GM11168 (cell line): ENCODE measurements around the gene BRD7.

Source experiments
- in situ Hi-C: fragments of 300-500 bp; cut with MboI; formaldehyde crosslinking; loops from one replicate; pipeline ENCODE4 v1.12.0; 2022; ENCODE audit warnings: low sequenced_read_pairs; ENCODE audit not compliant: unreplicated experiment

Gene BRD7

DNA sequence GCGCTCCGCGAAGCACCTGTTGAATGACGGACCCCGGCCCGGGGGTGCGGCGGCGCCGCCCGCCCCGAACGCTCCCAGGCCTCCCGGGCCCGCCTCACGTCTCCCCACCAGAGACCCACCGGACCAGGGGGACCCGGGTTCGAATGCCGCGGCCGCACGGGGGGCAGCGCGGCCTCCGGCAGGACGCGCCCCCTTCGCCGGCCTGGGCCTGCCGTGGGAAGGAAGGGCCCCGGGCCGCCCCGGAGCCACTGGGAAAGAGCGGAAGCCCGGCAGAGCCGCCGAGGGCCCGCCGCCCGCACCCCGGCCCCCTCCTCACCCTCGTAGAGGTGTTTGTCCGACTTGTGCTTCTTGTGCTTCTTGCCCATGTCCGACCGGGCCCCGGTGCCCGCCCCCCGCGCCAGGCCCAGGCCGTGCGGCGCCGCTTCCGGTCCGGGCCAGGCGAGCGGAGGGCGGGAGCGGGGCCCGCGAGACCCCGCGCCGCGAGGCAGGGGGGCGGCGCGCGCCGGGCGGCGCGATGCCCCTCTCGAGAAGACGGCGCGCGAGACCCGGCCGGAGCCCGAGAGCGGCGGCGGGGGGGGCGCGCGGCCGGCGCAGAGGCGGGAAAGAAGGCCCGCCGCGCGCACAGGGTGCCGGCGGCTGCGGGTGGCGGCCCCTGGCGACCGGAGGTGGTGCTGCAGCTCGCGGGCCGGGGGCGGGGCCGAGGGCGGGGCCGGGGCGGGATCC lies at the start of gene BRD7:
Gene BRD7 (minus strand): TSS at position 579 of the 723 bp plus-strand sequence. CDS start 214 bp downstream, at position 365.
- in situ Hi-C loops, result no loop called here

DNA sequence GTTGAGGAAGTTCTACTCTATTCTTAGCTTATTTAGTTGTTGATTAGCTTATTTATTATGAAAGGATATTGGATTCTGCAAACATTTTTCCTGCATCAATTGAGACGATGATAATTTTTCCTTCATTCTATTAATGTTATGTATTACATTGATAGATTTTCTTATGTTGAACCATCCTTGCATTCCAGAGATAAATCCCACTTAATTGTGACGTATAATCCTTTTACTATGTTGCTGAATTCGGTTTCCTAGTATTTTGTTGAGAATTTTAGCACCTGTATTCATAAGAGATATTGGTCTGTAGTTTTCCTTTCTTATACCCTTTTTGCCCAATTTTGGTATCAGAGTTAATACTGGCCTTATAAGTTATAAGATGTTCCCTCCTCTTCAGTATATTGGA lies 47.6 kb upstream of the BRD7 start:
- in situ Hi-C loops, result no loop called here

DNA sequence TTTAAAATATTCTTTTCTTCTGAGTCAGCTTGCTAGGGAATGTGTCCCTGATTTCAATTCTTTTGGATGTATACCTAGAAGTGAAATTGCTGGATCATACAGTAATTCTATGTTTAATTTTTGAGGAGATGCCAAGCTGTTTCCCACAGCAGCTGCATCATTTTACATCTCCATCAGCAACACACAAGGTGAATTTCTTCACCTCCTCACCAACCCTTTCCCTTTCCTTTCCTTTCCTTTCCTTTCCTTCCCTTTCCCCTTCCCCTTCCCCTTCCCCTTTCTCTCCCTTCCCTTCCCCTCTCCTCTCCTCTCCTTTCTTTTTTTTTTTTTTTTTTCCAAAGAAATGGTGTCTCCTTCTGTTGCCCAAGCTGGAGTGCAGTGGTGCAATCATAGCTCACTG lies 45.4 kb upstream of the BRD7 start:
- in situ Hi-C loops, result no loop called here

DNA sequence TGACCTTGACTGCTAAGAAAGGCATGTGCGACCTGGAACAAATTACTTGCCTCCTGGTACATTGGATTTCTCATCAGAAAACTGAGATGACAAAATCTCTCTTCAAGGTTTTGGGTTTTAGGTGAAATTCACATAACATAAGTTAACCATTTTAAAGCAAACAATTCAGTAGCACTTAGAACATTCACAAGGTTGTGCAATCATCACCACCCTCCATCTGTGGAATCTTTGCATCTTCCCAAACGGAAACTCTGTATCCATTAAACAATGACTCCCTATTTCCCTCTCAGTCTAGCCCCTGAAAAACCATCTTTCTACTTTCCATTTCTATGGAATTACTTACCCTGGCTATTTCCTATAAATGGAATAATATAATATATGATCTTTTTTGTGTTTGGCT lies 42.2 kb upstream of the BRD7 start:
- in situ Hi-C loops, result no loop called here

DNA sequence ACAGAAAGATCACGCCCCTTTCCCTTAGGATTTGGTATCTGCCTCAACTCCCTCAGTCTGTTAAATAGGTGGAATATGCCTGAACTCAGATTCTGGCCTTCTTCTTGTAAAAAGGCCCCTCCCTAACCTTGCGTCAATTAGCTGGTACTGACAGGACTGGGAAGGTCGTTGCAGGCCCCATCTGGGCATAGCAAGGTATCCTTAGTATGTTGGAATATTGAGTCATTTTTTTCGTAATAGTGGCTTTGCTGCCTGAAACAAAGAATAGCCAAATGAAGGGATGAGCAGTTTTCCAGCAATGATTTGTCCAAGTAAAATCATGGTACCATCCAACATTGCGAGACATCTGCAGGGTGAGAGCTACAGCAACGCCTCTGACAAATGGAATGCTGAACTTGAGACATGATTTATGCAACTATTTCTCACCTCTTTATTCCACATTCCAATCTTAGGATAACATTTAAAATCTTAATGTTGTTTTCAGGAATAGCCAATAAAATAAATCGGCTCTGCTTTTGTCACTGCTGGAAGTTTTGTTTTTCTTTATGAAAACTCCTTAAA lies 39.3 kb upstream of the BRD7 start:
- in situ Hi-C loops, result no loop called here

DNA sequence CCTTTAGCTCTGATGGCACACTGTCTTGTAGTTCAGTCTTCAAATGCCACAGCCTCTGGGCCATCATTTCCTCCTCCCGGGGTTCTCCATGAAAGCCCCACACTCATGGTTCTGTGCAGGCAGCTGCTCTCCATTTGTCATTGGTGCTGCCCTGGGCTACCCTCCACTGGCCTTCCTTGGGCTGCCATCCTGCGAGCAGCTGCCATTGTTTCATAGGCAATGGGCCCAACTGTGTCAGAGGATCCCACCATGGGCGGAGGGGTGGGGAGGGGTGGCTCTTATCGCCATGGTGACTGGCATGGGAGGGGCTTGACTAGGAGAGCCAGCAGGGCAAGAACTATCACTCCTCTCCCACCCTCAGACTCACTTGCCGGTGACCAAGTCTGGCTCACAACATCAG lies 38.6 kb upstream of the BRD7 start:
- in situ Hi-C loops, result no loop called here

DNA sequence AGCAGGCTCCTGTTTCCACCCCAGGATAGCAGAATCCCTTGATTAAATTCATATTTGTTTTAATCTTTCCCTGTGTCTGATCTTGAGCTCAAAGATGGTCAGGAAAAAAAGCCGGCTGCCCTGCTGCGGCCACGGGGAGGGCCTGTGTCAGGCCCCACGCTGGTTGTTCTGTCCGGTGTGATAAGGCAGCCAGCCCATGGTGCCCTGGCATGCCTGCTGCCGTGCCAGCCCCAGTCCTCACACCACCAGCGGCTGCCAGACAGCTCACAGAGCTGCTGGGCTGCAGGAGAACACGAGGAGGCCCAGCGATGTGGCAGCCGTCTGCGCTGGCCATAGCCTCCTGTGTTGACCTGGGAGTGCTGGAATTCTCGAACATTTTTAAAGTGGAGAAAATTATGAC lies 34.7 kb upstream of the BRD7 start:
- in situ Hi-C loops, result no loop called here

DNA sequence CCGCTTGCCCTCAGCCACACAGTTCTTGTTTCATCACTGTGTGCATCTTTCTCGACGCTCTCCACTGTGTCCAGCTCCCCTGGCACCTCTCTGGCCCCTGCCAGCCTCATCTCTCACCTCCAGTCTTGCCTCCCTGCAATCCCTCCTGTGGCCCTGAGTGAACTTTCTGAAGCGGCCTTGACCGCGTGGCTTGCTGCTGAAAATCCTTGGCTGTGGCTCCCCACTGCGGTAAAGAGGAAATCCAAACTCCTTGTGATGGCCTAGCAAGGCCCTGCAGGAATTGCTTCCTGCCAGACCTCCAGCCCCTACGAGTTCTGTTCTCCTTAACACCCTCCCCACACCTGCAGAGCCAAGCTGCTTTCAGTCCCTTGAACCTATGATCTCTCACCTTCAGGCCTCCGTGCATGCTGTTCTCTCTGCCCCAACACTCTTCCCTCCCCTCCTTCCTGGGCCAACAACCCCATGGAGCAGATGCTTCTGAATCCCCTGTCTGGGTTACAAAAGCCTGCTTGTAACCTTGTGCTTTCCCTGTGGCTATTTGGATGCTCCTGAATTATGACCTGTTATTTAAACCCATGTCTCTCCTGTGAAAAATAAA lies 33.6 kb upstream of the BRD7 start:
- in situ Hi-C loops, result no loop called here

DNA sequence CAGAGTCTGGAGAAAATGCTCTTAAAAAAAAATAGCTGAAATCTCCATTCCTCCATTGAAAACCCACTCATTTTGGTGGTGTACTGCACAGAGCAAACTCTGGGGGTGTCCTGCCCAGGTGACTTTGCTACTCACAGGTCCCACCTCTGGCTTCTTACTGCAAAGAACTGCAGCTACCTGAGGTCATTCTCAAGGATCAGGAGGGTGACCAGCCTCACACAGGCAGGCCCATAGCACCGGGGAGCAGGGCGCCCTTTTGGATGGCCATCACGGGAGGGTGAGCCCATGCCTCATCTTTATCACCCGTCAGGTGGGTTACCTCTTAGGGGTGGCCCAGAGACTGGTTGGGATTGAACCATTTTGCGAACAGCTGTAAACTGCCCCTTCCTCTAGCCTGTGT lies 32.6 kb upstream of the BRD7 start:
- in situ Hi-C loops, result no loop called here

DNA sequence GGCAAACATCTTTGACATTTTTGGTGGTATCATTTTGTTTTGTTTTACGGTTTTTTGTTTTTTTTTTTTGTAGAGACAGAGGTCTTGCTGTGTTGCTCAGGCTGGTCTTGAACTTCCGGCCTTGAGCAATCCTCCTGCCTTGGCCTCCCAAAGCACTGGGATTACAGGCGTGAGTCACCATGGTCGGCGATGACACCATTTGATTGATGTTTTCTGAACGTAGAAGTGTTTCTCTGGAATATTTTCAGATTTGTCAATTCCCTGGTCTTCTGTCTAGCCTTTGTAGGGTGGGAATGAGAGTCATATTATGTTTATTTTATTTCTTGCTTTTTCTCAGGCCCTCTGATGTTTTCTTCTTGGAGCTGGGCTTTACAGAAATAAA lies 32.2 kb upstream of the BRD7 start:
- in situ Hi-C loops, result no loop called here

DNA sequence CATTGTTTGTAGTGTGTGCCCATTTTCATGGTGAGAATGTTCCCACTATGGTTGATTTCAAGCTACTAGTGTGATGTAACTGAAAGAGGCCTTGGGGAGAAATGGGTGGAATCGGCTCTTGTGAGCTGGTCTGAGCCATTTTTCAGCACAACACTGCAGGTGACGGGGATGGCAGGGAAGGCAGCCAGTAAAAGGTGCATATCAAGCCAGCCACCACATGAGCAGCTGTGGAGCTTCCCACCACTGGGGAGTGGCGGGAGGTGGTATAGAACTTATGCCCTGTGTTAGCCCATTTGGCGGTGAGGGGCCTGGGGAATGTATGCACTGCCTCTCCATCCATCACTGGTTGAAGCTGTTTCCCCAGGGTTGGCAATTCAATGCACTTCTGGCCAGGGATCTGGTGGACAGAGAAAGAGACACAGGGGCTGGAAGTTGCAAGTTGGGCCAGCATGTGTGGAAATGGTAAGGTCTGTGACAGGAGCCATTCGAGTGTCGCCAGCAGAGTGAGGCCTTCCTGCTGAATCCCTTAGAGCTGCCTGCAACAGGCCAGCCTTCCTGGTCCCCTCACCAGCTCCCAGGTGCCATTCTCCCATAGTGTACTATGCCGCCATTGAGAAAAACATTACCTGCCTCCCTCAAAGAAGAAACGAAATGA lies 31.7 kb upstream of the BRD7 start:
- in situ Hi-C loops, result no loop called here

DNA sequence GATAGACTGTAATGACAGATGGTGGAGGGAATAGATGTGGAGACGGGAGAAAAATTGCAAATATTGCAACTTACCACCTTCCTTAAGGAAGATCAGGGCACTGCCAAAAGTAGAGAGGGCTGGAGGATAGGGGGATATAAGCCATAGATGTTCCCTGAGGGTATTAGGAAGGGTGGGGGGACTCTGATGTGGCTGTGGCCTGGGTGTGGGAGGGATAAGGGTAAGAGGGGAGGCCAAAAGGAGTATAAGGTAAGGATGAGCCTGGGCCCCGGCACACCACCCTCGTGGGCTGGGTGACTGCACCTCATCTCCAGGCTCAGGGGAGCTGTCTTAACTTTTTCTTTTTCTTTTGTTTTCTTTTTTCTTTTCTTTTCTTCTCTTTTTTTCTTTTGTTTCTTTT lies 30.6 kb upstream of the BRD7 start:
- in situ Hi-C loops, result no loop called here

DNA sequence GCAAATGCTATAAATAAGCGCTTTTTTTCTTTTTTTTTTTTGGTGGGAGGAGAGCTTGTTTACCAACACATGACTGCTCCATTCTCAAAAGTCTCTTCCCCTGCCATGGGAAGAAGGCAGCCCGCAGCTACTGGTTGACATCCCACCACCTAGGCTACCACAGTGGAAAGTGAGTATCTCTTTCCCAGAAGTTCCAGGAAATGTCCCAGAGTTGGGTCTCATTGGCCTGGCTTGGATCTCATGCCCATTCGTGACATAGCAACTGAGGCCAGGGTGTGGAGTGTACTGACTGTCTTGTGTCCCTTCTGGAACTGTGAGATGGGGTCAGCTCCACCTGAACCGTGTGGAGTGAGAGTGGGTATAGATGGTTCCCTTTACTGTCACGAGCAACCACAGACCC lies 29.5 kb upstream of the BRD7 start:
- in situ Hi-C loops, result no loop called here

DNA sequence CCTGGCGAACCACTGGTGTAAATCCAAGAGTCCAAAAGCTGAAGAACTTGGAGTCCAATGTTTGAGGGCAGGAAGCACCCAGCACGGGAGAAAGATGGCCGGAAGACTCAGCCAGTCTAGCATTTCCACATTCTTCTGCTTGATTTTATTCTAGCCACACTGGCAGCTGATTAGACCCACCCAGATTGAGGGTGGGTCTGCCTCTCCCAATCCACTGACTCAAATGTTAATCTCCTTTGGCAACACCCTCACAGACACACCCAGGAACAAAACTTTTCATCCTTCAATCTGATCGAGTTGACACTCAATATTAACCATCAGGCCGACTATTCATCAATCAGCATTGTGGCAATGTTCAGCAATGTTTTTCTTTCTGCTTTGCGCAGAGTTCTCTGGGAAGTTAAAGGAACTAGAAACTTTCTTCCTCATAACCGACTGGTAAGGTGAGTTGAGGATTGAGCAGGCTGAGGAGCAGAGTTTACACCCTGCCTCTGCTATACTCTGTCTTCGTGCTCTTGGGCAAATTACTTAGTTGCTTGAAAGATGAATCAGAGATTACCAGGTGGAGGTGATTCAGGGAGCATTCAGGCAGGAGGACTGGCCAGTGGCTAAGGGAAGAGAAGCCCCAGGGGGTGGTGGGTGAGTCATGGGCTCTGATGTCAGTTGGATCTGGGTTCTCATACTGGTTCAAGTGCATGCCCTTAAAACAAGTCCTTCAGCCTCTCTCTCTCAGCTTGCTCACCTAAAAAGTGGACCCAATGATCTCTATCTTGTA lies 28.2 kb upstream of the BRD7 start:
- in situ Hi-C loops, result no loop called here

DNA sequence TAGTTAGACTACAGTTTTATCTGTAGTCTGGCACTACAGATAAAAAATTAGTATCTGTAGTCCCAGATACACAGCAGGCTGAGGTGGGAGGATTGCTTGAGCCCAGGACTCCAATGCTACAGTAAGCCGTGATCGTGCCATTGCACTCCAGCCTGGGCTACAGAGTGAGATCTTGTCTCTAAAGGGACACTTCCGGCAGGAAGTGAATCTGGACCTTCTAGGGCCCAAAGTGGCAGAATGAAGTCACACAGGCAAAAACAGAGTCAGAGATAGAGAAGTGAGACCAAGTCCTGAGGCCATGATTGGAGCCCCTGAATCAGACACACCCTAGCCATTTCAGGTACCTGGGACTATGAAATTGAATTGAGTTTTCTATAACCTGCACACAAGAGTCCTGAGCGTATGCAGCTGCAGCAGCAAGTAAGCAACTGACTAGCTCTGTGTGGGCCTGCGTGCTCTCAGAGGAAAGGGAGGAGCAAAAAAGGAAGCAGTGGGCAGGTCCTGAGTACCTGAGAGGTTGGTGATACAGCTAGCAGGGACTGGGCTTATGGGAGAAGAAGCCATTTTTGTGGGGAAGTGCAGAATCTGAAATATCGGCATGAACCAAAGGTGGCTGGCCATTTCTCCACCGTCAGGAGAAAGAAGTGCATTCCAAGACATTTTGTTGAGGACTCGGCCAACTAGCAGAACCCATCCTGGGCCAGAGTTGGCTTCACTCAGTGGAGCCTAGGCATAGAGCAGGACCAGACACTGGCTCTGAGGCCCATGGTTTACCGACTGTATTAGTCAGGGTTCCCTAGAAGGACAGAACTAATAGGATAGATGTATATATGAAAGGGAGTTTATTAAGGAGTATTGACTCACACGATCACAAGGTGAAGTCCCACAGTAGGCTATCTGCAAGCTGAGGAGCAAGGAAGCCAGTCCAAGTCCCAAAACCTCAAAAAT lies 27.2 kb upstream of the BRD7 start:
- in situ Hi-C loops, result no loop called here

DNA sequence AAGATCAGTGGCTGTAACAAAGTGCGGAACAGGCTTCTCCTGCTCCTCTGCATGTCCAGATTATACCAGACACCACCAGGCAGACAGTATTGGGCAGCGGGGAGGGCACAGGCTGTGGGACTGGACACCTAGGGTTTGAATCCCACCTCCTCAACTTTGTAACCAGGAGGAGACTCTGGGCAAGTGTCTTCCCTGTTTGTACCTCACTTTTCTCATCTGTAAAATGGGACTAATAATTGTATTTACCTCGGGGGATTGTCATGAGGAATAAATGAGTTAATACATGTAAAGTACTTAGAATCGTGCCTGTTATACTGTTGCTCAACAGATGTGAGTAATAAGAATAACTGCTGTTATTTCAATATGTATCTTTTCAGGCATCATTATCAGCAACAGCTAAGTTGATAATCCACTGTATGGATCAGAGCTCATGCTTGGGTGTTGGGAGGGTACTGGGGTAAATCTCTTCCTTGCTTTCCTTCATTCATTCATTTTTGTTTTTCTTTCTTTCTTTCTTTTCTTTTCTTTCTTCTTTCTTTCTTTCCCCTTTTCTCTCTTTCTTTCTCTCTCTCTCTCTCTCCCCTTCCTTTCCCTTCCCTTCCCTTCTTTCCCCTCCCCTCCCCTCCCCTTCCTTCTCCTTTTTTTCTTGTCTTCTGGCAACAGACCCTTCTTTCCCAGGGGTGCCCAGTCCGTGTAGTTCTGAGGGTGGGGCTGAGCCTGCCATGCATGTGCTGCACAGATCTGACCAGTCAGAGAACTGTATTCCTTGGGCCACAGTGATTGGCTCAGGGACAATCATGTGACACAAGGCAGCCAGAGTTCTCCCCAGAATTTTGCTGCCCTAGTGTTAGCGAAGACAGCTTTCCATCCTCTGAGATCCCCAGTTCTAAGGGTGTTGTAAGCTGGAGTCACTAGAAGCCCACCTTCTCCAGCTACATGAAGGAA lies 25.3 kb upstream of the BRD7 start:
- in situ Hi-C loops, result no loop called here

DNA sequence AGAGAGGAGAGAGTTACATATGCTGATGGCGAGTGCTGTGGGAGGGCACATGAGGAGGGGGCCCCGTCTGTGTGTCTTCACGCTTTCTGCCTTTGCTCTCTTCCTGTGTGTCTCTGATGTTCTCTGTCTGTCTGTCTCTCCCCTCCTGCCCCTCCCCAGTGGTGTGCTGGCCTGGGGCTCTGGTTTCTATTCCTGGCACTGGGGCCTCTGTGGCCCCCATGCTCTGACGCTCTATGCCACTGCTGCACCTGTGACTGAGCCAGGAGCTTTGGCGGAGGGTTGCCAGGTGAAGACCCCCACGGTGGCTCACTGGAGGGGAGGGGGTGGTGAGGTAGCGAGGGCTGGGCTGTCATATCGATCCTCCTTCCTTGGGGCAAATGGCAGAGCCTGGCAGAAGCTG lies 24.6 kb upstream of the BRD7 start:
- in situ Hi-C loops, result no loop called here

DNA sequence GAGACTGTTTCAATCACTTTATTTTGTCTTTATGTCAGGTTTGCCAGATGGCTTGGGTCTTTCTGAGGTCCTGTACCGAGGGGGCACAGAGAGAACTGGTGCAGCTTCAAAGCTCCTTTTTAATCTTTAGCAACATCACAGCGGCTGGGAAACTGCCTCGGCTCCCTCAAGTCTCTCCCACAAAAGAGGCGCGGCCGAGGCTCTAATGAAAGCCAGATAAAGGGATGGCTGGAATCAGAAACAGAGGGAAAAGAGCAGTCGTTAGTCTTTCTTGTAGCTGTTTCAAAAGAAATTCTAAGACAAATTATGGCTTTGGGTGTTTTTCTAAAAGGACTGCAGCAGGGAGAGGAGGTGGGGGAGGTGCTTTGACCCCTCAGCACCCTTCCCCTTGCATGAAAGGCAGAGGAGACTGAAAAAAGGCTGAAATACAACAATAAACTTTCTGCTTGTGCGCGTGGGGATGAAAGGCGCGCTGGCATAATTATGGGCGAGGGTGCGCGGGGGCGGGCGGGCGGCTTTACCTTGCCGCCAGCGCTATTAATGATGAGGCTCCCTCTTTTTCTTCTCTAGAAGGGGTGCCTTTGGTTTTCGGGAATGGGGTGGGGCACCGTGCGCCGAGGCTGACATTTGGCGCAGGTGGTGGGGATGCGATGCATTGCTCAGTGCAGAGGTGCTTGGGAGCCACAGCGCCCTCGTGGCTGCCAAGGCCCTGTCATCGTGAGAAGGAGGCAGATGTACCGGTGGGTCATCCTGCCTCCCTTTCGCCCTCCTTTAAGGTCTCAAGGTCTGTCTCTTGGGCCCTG lies 22.3 kb upstream of the BRD7 start:
- in situ Hi-C loops, result no loop called here
